GM15510 (cell line): Measurements from ENCODE around the gene DPM2.

Source experiments
- POLR2A ChIP-seq: IDR thresholded peaks from 3 replicates; pipeline ENCODE4 v1.6.1; 2011; ENCODE audit warnings: borderline replicate concordance; ENCODE audit not compliant: insufficient read length; ENCODE audit errors: extremely low read depth

The DPM2 gene

GRCh38 chr9:127937388-127938297 lies at the start of gene DPM2:
TSS of gene DPM2 (minus strand) at chr9:127937854. CDS start at chr9:127937820, 34 bp downstream.
- peak; percentile 86 for TF ChIP-seq POLR2A

- no peak for TF ChIP-seq POLR2A
These were observed 49.5 kb upstream of the DPM2 start for GRCh38 chr9:127987103-127987614.

- TF ChIP-seq POLR2A = no peak
These were observed 47.4 kb upstream of the DPM2 start for GRCh38 chr9:127985011-127985410.

GRCh38 chr9:127983847-127984289 lies 46.2 kb upstream of the DPM2 start:
- no peak for TF ChIP-seq POLR2A

- no peak for TF ChIP-seq POLR2A
These were observed 45.3 kb upstream of the DPM2 start for GRCh38 chr9:127982912-127983311.

GRCh38 chr9:127981559-127982121 lies 44.0 kb upstream of the DPM2 start:
- TF ChIP-seq POLR2A = no peak

- TF ChIP-seq POLR2A = peak; percentile 82
These were observed 43.3 kb upstream of the DPM2 start, which contains the start of gene EEIG1 for GRCh38 chr9:127980706-127981558. TSS of gene EEIG1 (minus strand) at chr9:127980989. CDS start at chr9:127980137, 852 bp downstream.

GRCh38 chr9:127980060-127980705 lies 42.5 kb upstream of the DPM2 start:
- no peak for TF ChIP-seq POLR2A

GRCh38 chr9:127979333-127980059 lies 41.8 kb upstream of the DPM2 start:
- peak; percentile 68 for TF ChIP-seq POLR2A

GRCh38 chr9:127979015-127979332 lies 41.3 kb upstream of the DPM2 start:
- TF ChIP-seq POLR2A = no peak

GRCh38 chr9:127977884-127978647 lies 40.4 kb upstream of the DPM2 start:
- TF ChIP-seq POLR2A = no peak

- TF ChIP-seq POLR2A = no peak
These were observed 39.6 kb upstream of the DPM2 start for GRCh38 chr9:127977009-127977883.
